K562 (cell line): Measurements from ENCODE around the gene NUP98.

Experiments used
- CTCF ChIP-seq, 3 experiments: IDR thresholded peaks in 2 of 3; conservative IDR thresholded peaks in 1 of 3; 2 replicates each; pipeline ENCODE4 v1.5.1; 2011 to 2012; ENCODE audit warnings: low read length in 3 of 3, mild to moderate bottlenecking in 3 of 3, control low read depth in 2 of 3, improper control_type of control experiment in 1 of 3, inconsistent platforms in 1 of 3, low read depth in 1 of 3, mixed read lengths in 1 of 3, moderate library complexity in 1 of 3; ENCODE audit not compliant: insufficient read depth in 2 of 3
- MYNN ChIP-seq, 2 experiments: sonication (generic); formaldehyde crosslinking in 1 of 2; IDR thresholded peaks; 2 replicates each; pipeline versions ENCODE4 v1.5.0 to v1.6.1; 2016 to 2020; ENCODE audit warnings: antibody characterized with exemption in 1 of 2, missing genetic modification reagents in 1 of 2
- NR2C2 ChIP-seq, 2 experiments: fragments of 200-800 bp in 1 of 2; sonication (Bioruptor generic) in 1 of 2; sonication (generic) in 1 of 2; formaldehyde crosslinking in 1 of 2; IDR thresholded peaks; 2 replicates each; pipeline versions ENCODE4 v1.6.1 to v1.8.0; 2016 to 2022; ENCODE audit warnings: mild to moderate bottlenecking in 1 of 2, missing compliant biosample characterization in 1 of 2, missing genetic modification characterization in 1 of 2, missing genetic modification reagents in 1 of 2
- RAD21 ChIP-seq, 2 experiments: fragments of 250-450 bp in 1 of 2; fragments of 450-650 bp in 1 of 2; sonication (Bioruptor Pico) in 1 of 2; formaldehyde crosslinking in 1 of 2; IDR thresholded peaks in 1 of 2; conservative IDR thresholded peaks in 1 of 2; 2 replicates each; pipeline versions ENCODE4 v1.4.0 to v1.8.0; 2020 to 2022; ENCODE audit warnings: mild to moderate bottlenecking in 2 of 2, moderate library complexity in 1 of 2
- SIN3A ChIP-seq, 2 experiments: fragments of 150-350 bp in 1 of 2; IDR thresholded peaks; 2 replicates each; pipeline ENCODE4 v1.6.1; 2011 to 2016; ENCODE audit warnings: borderline replicate concordance in 2 of 2, low read depth in 2 of 2, low read length in 2 of 2, mild to moderate bottlenecking in 2 of 2, moderate library complexity in 2 of 2; ENCODE audit not compliant: control insufficient read depth in 1 of 2
- SMAD3 ChIP-seq: fragments of 450-650 bp; formaldehyde crosslinking; conservative IDR thresholded peaks from 2 replicates; pipeline ENCODE4 v1.4.0; 2020; ENCODE audit warnings: mild to moderate bottlenecking
- SRF ChIP-seq, 2 experiments: fragments of 250-450, 450-650 bp in 1 of 2; sonication (Bioruptor Pico) in 1 of 2; sonication (generic) in 1 of 2; formaldehyde crosslinking; IDR thresholded peaks; 2 replicates each; pipeline versions ENCODE4 v1.5.0 to v1.5.1; 2020 to 2022; ENCODE audit warnings: mild to moderate bottlenecking in 1 of 2, missing genetic modification reagents in 1 of 2
- TEAD4 ChIP-seq, 2 experiments: sonication (generic) in 1 of 2; formaldehyde crosslinking in 1 of 2; IDR thresholded peaks; 2 replicates each; pipeline versions ENCODE4 v1.6.1 to v1.8.0; 2012 to 2022; ENCODE audit warnings: borderline replicate concordance in 1 of 2, inconsistent platforms in 1 of 2, low read length in 1 of 2, mild to moderate bottlenecking in 1 of 2, missing genetic modification reagents in 1 of 2

DNA sequence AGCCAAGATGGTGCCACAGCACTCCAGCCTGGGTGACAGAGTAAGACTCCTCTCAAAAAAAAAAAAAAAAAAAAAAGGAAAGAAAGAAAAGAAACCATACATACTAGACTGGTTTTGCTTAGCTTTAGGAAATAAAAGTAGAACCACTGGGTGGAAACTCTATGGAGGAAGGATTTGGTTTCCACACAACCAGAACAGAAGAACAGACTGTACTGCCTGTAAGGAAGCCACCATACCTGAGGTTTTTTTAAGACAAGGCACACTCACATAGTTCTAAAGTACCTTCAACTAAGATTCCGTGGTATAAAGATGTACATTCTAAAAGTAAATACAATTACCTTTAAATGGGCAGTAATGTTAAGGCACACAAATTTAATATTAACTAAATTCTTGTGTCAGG, 58.6 kb downstream of the NUP98 start:
- TF ChIP-seq TEAD4 (IDR thresholded peaks at IDR 0.05; ENCODE audit: low read length) (no peak), TEAD4 (CRISPR knock-in tag; IDR thresholded peaks at IDR 0.05; ENCODE audit: borderline replicate concordance) (no peak), CTCF (IDR thresholded peaks at IDR 0.05 in 2 of 3, conservative IDR thresholded peaks at IDR 0.05 in 1 of 3; ENCODE audit: insufficient read depth in 2 of 3, low read depth in 1 of 3, low read length in 3 of 3) (no peak), NR2C2 (CRISPR knock-in tag; IDR thresholded peaks at IDR 0.05) (no peak), NR2C2 (tag; IDR thresholded peaks at IDR 0.05) (no peak), RAD21 (CRISPR knock-in tag; conservative IDR thresholded peaks at IDR 0.05 in 1 of 2, IDR thresholded peaks at IDR 0.05 in 1 of 2) (no peak), SIN3A (IDR thresholded peaks at IDR 0.05; ENCODE audit: borderline replicate concordance in 2 of 2, control insufficient read depth in 1 of 2, low read depth in 2 of 2, low read length in 2 of 2) (no peak), MYNN (IDR thresholded peaks at IDR 0.05) (no peak), MYNN (CRISPR knock-in tag; IDR thresholded peaks at IDR 0.05) (no peak), SMAD3 (no peak), SRF (CRISPR knock-in tag; IDR thresholded peaks at IDR 0.05) (no peak)
